ENCODE data around the gene TAS2R50. TPM values are rescaled to one million over a fixed set of nuclear protein-coding genes. Genes with fewer than 3 reads are reported as not detected.
"Not testable (repeated sequence)": the region's sequence is repeated elsewhere in the genome, so short reads cannot be mapped to it uniquely, and the experiment has no call there.

The TAS2R50 gene, protein sequence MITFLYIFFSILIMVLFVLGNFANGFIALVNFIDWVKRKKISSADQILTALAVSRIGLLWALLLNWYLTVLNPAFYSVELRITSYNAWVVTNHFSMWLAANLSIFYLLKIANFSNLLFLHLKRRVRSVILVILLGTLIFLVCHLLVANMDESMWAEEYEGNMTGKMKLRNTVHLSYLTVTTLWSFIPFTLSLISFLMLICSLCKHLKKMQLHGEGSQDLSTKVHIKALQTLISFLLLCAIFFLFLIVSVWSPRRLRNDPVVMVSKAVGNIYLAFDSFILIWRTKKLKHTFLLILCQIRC
- 1.3 and 2.3 TPM in 2 replicates for total RNA-seq
- polyA plus RNA-seq = not detected in 2 replicates
- not detected in 2 replicates for polyA plus RNA-seq (2012)
- polyA minus RNA-seq (ENCODE audit: low replicate concordance) = not detected in 2 replicates

- Histone ChIP-seq H3K27ac (ENCODE audit: insufficient read depth, low read length) (no peak within 1 kb of the TSS), H3K27me3 (ENCODE audit: control insufficient read depth, insufficient read depth, low read length) (no peaks in the 10 kb centered on the region), H3K9ac (ENCODE audit: insufficient read depth, low read length) (no peak within 1 kb of the TSS), H3K36me3 (ENCODE audit: control insufficient read depth, insufficient read depth, low read length) (no peaks in the 10 kb centered on the region), H3K4me3 (replicated peaks in 1 of 4; ENCODE audit: control extremely low read depth in 1 of 4, insufficient read depth in 1 of 4, low read depth in 3 of 4, low read length in 4 of 4) (no peak within 1 kb of the TSS), H3K4me2 (ENCODE audit: extremely low read depth, insufficient read depth, low read length) (no peak within 1 kb of the TSS), H4K20me1 (ENCODE audit: control insufficient read depth, extremely low read depth, insufficient read depth, low read length) (no peaks in the 10 kb centered on the region), H3K79me2 (ENCODE audit: control insufficient read depth, insufficient read depth, low read length) (no peaks in the 10 kb centered on the region), H3K9me3 (ENCODE audit: control insufficient read depth, insufficient read depth, low read depth, low read length) (no peaks in the 10 kb centered on the region), H2AFZ (ENCODE audit: low read length) (no peak within 1 kb of the TSS), H3K4me1 (ENCODE audit: control insufficient read depth, extremely low read depth, insufficient read depth, low read length) (no peaks in the 10 kb centered on the region)
- no peak for DNase-seq (ENCODE audit: low read depth in 2 of 2)
- TF ChIP-seq CTCF (conservative IDR thresholded peaks at IDR 0.05 in 1 of 2, IDR thresholded peaks at IDR 0.05 in 1 of 2; ENCODE audit: low read depth in 1 of 2, low read length in 2 of 2) (no peak), EZH2 (IDR thresholded peaks at IDR 0.05; ENCODE audit: low read length, missing control alignments) (no peak)
Measured at GRCh38 chr12:10986812-10987211, at the start of gene TAS2R50. TAS2R50 (minus strand) TSS chr12:10986912; CDS start chr12:10986860, 52 bp downstream.

DNA sequence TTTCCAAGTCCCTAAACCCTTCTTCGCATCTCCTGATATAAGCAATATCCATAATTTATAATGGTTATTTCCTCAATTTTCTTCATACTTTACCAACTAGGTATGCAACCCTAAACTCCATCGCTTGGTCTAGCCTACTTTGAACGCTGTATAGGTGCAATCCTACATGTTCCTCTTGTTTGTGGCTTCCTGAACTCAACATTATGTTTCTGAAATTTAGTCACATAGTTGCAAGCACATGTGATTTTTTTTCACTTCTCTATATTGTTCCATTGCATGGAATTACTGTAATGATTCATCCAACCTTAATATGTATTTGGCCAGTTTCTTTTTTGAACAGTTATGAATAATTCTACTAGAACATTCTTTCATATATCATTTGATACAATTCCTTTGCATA, 47.2 kb upstream of the TAS2R50 start:
- not testable (repeated sequence) for H3K4me1 ChIP-seq (ENCODE audit: control insufficient read depth, extremely low read depth, insufficient read depth, low read length); H3K79me2 ChIP-seq (ENCODE audit: control insufficient read depth, insufficient read depth, low read length); H3K36me3 ChIP-seq (ENCODE audit: control insufficient read depth, insufficient read depth, low read length); H2AFZ ChIP-seq (ENCODE audit: low read length); DNase-seq (ENCODE audit: low read depth in 2 of 2); H3K4me3 ChIP-seq (replicated peaks in 1 of 4; ENCODE audit: control extremely low read depth in 1 of 4, insufficient read depth in 1 of 4, low read depth in 3 of 4, low read length in 4 of 4); H3K27me3 ChIP-seq (ENCODE audit: control insufficient read depth, insufficient read depth, low read length); H3K9ac ChIP-seq (ENCODE audit: insufficient read depth, low read length); H4K20me1 ChIP-seq (ENCODE audit: control insufficient read depth, extremely low read depth, insufficient read depth, low read length); H3K9me3 ChIP-seq (ENCODE audit: control insufficient read depth, insufficient read depth, low read depth, low read length); H3K4me2 ChIP-seq (ENCODE audit: extremely low read depth, insufficient read depth, low read length); H3K27ac ChIP-seq (ENCODE audit: insufficient read depth, low read length)

DNA sequence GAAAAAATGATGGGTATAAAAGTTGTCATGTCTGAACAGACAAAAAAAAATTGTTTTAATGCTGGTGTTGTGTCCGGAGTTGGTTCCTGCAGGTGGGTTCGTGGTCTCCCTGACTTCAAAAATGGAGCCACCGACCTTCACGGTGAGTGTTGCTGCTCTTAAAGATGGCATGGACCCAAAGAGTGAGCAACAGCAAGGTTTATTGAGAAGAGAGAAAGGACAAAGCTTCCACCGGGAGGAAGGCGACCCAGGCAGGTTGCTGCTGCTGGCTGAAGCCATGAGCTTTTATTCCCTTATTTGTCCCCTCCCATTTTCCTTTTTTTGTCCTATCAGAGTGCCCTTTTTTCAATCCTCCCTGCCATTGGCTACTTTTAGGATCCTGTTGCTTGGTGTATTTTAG, 44.6 kb upstream of the TAS2R50 start, which contains the start of gene TAS2R31:
Gene TAS2R31, minus strand, starts transcription at position 101 of the 400 bp plus-strand sequence. Its CDS starts 72 bp downstream, at position 29.
- Histone ChIP-seq H3K9ac (ENCODE audit: insufficient read depth, low read length) (no peak within 1 kb of the TSS), H3K4me1 (ENCODE audit: control insufficient read depth, extremely low read depth, insufficient read depth, low read length) (no peaks in the 10 kb centered on the region), H3K27ac (ENCODE audit: insufficient read depth, low read length) (no peak within 1 kb of the TSS), H3K4me3 (replicated peaks in 1 of 4; ENCODE audit: control extremely low read depth in 1 of 4, insufficient read depth in 1 of 4, low read depth in 3 of 4, low read length in 4 of 4) (no peak within 1 kb of the TSS), H3K4me2 (ENCODE audit: extremely low read depth, insufficient read depth, low read length) (no peak within 1 kb of the TSS), H2AFZ (ENCODE audit: low read length) (no peak within 1 kb of the TSS), H4K20me1 (ENCODE audit: control insufficient read depth, extremely low read depth, insufficient read depth, low read length) (no peaks in the 10 kb centered on the region), H3K27me3 (ENCODE audit: control insufficient read depth, insufficient read depth, low read length) (no peaks in the 10 kb centered on the region), H3K36me3 (ENCODE audit: control insufficient read depth, insufficient read depth, low read length) (no peaks in the 10 kb centered on the region), H3K9me3 (ENCODE audit: control insufficient read depth, insufficient read depth, low read depth, low read length) (no peaks in the 10 kb centered on the region), H3K79me2 (ENCODE audit: control insufficient read depth, insufficient read depth, low read length) (no peaks in the 10 kb centered on the region)
- DNase-seq (ENCODE audit: low read depth in 2 of 2) = no peak
- no peak for TF ChIP-seq EZH2 (IDR thresholded peaks at IDR 0.05; ENCODE audit: low read length, missing control alignments)

DNA sequence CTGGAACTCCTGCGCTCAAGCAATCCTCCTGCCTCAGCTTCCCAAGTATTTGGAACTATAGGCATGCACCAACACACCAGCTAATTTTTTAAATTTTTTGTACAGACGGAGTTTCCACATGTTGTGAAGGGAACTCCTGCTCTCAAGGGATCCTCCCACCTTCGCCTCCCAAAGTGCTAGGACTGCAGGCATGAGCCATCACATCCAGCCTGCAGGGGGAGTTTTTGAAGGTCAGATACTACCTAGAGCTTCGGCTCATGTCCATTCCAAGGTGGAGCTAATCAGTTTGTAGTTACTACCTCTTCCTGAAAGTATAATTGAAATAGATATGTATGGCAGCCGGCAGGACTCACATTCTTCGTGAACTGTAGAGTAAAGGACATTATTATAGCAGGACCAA, 39.4 kb upstream of the TAS2R50 start:
- H2AFZ ChIP-seq (ENCODE audit: low read length) = no peak overlapping the region
- H3K36me3 ChIP-seq (ENCODE audit: control insufficient read depth, insufficient read depth, low read length) = no peaks in the 10 kb centered on the region
- no peak overlapping the region for H3K27ac ChIP-seq (ENCODE audit: insufficient read depth, low read length)
- no peak for DNase-seq (ENCODE audit: low read depth in 2 of 2)
- no peak overlapping the region for H3K4me3 ChIP-seq (replicated peaks in 1 of 4; ENCODE audit: control extremely low read depth in 1 of 4, insufficient read depth in 1 of 4, low read depth in 3 of 4, low read length in 4 of 4)
- no peaks in the 10 kb centered on the region for H3K79me2 ChIP-seq (ENCODE audit: control insufficient read depth, insufficient read depth, low read length)
- no peaks in the 10 kb centered on the region for H3K9me3 ChIP-seq (ENCODE audit: control insufficient read depth, insufficient read depth, low read depth, low read length)
- no peaks in the 10 kb centered on the region for H3K27me3 ChIP-seq (ENCODE audit: control insufficient read depth, insufficient read depth, low read length)
- no peak overlapping the region for H3K4me2 ChIP-seq (ENCODE audit: extremely low read depth, insufficient read depth, low read length)
- H4K20me1 ChIP-seq (ENCODE audit: control insufficient read depth, extremely low read depth, insufficient read depth, low read length) = no peaks in the 10 kb centered on the region
- H3K9ac ChIP-seq (ENCODE audit: insufficient read depth, low read length) = no peak overlapping the region
- no peak for TF ChIP-seq EZH2 (IDR thresholded peaks at IDR 0.05; ENCODE audit: low read length, missing control alignments)
- TF ChIP-seq CTCF (conservative IDR thresholded peaks at IDR 0.05 in 1 of 2, IDR thresholded peaks at IDR 0.05 in 1 of 2; ENCODE audit: low read depth in 1 of 2, low read length in 2 of 2) = no peak
- no peaks in the 10 kb centered on the region for H3K4me1 ChIP-seq (ENCODE audit: control insufficient read depth, extremely low read depth, insufficient read depth, low read length)

Measured in fibroblast of lung (primary cell).